Panc1 (cell line): ENCODE results near the gene ZG16.

Experiments
- POLR2AphosphoS5 ChIP-seq: IDR thresholded peaks from 2 replicates; pipeline ENCODE4 v1.6.1; 2012; ENCODE audit warnings: mild to moderate bottlenecking, low read depth, low read length, moderate library complexity
- REST ChIP-seq, 2 experiments: IDR thresholded peaks; 2 replicates each; pipeline ENCODE4 v1.6.1; 2011 to 2012; ENCODE audit warnings: low read depth in 2 of 2, control low read depth in 1 of 2, low read length in 1 of 2, mild to moderate bottlenecking in 1 of 2, moderate library complexity in 1 of 2; ENCODE audit not compliant: insufficient read depth in 1 of 2
- SIN3A ChIP-seq: IDR thresholded peaks from 2 replicates; pipeline ENCODE4 v1.6.1; 2012; ENCODE audit warnings: low read depth, mild to moderate bottlenecking, low read length, moderate library complexity, borderline replicate concordance; ENCODE audit not compliant: insufficient read depth
- TCF7L2 ChIP-seq: IDR thresholded peaks from 2 replicates; pipeline ENCODE4 v1.6.1; 2011; ENCODE audit warnings: mild to moderate bottlenecking, low read depth, low read length, inconsistent platforms
- TF ChIP-seq, protein P1 (sequence below): fragments of 450-650 bp; IDR thresholded peaks from 2 replicates; pipeline ENCODE4 v1.5.1; 2017; ENCODE audit warnings: mild to moderate bottlenecking

- no peak for TF ChIP-seq SIN3A
- TF ChIP-seq, protein P1, sequence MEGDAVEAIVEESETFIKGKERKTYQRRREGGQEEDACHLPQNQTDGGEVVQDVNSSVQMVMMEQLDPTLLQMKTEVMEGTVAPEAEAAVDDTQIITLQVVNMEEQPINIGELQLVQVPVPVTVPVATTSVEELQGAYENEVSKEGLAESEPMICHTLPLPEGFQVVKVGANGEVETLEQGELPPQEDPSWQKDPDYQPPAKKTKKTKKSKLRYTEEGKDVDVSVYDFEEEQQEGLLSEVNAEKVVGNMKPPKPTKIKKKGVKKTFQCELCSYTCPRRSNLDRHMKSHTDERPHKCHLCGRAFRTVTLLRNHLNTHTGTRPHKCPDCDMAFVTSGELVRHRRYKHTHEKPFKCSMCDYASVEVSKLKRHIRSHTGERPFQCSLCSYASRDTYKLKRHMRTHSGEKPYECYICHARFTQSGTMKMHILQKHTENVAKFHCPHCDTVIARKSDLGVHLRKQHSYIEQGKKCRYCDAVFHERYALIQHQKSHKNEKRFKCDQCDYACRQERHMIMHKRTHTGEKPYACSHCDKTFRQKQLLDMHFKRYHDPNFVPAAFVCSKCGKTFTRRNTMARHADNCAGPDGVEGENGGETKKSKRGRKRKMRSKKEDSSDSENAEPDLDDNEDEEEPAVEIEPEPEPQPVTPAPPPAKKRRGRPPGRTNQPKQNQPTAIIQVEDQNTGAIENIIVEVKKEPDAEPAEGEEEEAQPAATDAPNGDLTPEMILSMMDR = no peak
- no peak for TF ChIP-seq REST (IDR thresholded peaks at IDR 0.05; ENCODE audit: insufficient read depth in 1 of 2, low read depth in 2 of 2, low read length in 1 of 2)
- TF ChIP-seq POLR2AphosphoS5 = no peak
- no peak for TF ChIP-seq TCF7L2
These were observed 24.5 kb upstream of the ZG16 start for GRCh38 chr16:29753516-29753915.
